Uterus (tissue), 4 donors: Measurements from ENCODE around the gene GAMT. TPM values are rescaled to one million over a fixed set of nuclear protein-coding genes. Genes with fewer than 3 reads are reported as not detected.

Experiments
- DNase-seq, 2 donors: peaks; one replicate each; pipeline ENCODE4 v3.0.0-alpha.2; 2019 to 2020
- H3K27ac ChIP-seq, 2 donors: fragments of 200-600 bp; sonication (generic); 1 replicate in 1 of 2; 2 replicates in 1 of 2; pipeline ENCODE4 v1.5.1; 2016 to 2018
- H3K27me3 ChIP-seq, 2 donors: fragments of 200-600 bp; sonication (generic); one replicate each; pipeline ENCODE4 v1.5.1; 2018 to 2019; ENCODE audit warnings: control low read depth in 1 of 2
- H3K36me3 ChIP-seq, 2 donors: fragments of 200-600 bp; sonication (generic); one replicate each; pipeline ENCODE4 v1.5.1; 2019; ENCODE audit warnings: control low read depth in 1 of 2
- H3K4me1 ChIP-seq, 2 donors: fragments of 200-600 bp; sonication (generic); one replicate each; pipeline ENCODE4 v1.5.1; 2018 to 2019; ENCODE audit warnings: control low read depth in 1 of 2
- H3K4me3 ChIP-seq, 2 donors: fragments of 200-600 bp; sonication (generic); 1 replicate in 1 of 2; 2 replicates in 1 of 2; pipeline ENCODE4 v1.5.1; 2018 to 2019; ENCODE audit warnings: mild to moderate bottlenecking in 1 of 2
- H3K9me3 ChIP-seq, 2 donors: fragments of 200-600 bp; sonication (generic); one replicate each; pipeline ENCODE4 v1.5.1; 2019; ENCODE audit warnings: control low read depth in 1 of 2
- CTCF ChIP-seq, 4 experiments: fragments of 200-600 bp in 2 of 4; fragments of 450-650 bp in 2 of 4; sonication (generic) in 2 of 4; IDR thresholded peaks; one replicate each; pipeline ENCODE4 v1.5.1; 2016 to 2019; ENCODE audit warnings: antibody characterized with exemption in 4 of 4, mild to moderate bottlenecking in 2 of 4, moderate library complexity in 1 of 4
- POLR2A ChIP-seq, 2 donors: fragments of 450-650 bp; IDR thresholded peaks; one replicate each; pipeline ENCODE4 v1.6.1; 2016; ENCODE audit warnings: antibody characterized with exemption in 2 of 2, mild to moderate bottlenecking in 1 of 2, moderate library complexity in 1 of 2
- intact Hi-C: fragments of 100-400 bp; cut with DNase I; formaldehyde crosslinking; loops from one replicate; pipeline ENCODE4 v1.15.1; 2023; ENCODE audit warnings: low total_unique reads
- total RNA-seq, 4 donors: library from RNA; depleted of rRNA in 3 of 4; stranded (reverse); fragments of >200 nt in 3 of 4; gene quantifications; one replicate each; pipeline versions ENCODE4 v1.1.0 to v1.2.4, GENCODE V29; 2014 to 2023
- donor health status: DM: yes; HTN: yes; CAD: no.

GAMT gene
- total RNA-seq, 4 donors from 2014 or later: 3.3 to 14.4 (median 8.4) TPM

- Histone ChIP-seq H3K9me3 (no peaks in the 10 kb centered on the region), H3K4me1 (peaks cover 14 to 15% of the 10 kb centered on the region in 2 donors), H3K27ac (no peak overlapping the region), H3K4me3 (no peak overlapping the region), H3K36me3 (no peaks in the 10 kb centered on the region), H3K27me3 (no peaks in the 10 kb centered on the region)
- DNase-seq: no peak
- intact Hi-C loops: no loop called here
- no peak for TF ChIP-seq POLR2A (IDR thresholded peaks at IDR 0.05)
- TF ChIP-seq CTCF (IDR thresholded peaks at IDR 0.05): no peak
Measured at GRCh38 chr19:1365319-1366269, 35.7 kb downstream of the GAMT start.

GRCh38 chr19:1364070-1364704, 37.2 kb downstream of the GAMT start:
- H3K4me3 ChIP-seq: no peak overlapping the region
- intact Hi-C loops: no loop called here
- no peak overlapping the region for H3K27ac ChIP-seq
- H3K9me3 ChIP-seq: no peaks in the 10 kb centered on the region
- H3K27me3 ChIP-seq: no peaks in the 10 kb centered on the region
- no peaks in the 10 kb centered on the region for H3K36me3 ChIP-seq
- no peak for DNase-seq
- TF ChIP-seq CTCF (IDR thresholded peaks at IDR 0.05) (no peak), POLR2A (IDR thresholded peaks at IDR 0.05) (no peak)
- peaks cover 17 to 18% of the 10 kb centered on the region in 2 donors for H3K4me1 ChIP-seq

GRCh38 chr19:1363599-1363998, 37.7 kb downstream of the GAMT start:
- H3K36me3 ChIP-seq: no peaks in the 10 kb centered on the region
- intact Hi-C loops: no loop called here
- H3K4me1 ChIP-seq: peaks cover 17 to 18% of the 10 kb centered on the region in 2 donors
- TF ChIP-seq CTCF (IDR thresholded peaks at IDR 0.05) (no peak), POLR2A (IDR thresholded peaks at IDR 0.05) (no peak)
- H3K4me3 ChIP-seq: no peak overlapping the region
- DNase-seq: no peak
- no peaks in the 10 kb centered on the region for H3K27me3 ChIP-seq
- no peaks in the 10 kb centered on the region for H3K9me3 ChIP-seq
- H3K27ac ChIP-seq: no peak overlapping the region

DNA sequence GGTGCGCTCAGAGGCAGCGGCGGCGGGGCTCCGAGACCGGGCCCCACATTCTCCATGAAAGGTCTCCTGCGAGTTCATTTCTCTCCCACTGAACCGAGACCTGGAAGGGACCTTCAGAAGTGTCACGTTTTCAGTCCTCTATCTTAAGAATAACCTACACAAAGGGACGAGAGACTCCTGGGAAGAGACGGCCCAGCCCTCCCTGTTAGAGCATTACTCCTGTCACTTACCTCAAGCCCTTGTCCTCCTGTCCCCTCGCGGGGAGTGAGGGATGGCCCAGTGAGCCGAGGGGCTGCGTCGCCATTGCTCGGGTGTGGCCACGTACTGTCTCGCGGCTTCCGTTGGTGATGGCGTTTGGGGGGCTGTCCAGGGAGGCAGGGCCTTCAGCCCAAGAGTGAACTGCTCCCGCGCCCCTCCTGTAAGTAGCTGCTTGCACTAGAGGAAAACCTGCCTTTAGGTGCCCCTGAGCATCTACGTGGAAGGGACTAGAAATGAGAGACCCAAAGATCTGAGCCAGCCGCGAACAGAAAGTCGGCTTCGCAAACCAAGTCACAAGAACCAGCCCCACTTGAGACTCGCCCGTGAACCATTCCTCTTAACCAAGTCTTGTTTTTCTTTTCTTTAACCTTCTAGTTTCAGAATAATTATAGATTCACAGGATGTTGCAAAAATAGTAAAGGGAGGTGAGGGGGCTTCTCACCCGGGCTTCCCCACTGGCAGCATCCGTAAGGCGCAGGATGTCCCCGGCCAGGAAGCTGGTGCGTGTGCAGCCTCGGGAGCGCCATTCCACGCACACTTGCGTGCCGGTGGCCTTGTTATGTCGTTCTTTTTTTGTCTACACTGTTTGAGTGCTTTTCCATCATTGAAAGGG, 38.7 kb downstream of the GAMT start:
- Histone ChIP-seq H3K36me3 (no peaks in the 10 kb centered on the region), H3K27ac (peak overlapping the region; percentile 71 to 76), H3K4me1 (peaks cover 17 to 18% of the 10 kb centered on the region in 2 donors), H3K27me3 (no peaks in the 10 kb centered on the region), H3K9me3 (no peaks in the 10 kb centered on the region), H3K4me3 (no peak overlapping the region)
- no peak for DNase-seq
- intact Hi-C loops: no loop called here
- TF ChIP-seq POLR2A (IDR thresholded peaks at IDR 0.05) (no peak), CTCF (IDR thresholded peaks at IDR 0.05) (no peak)
